A549 (cell line): ENCODE data around the gene SLC25A47. TPM values are rescaled to one million over a fixed set of nuclear protein-coding genes. Genes with fewer than 3 reads are reported as not detected.

Experiments used
- ATAC-seq, 2 experiments: fragments of 200-7000 bp in 1 of 2; fragments of >200 bp in 1 of 2; cut with Nextera tagmentation in 1 of 2; cut with Tn5 transposase in 1 of 2; 3 replicates each; pipeline versions ENCODE4 v1.8.0 to v1.9.1; 2018 to 2020; ENCODE audit warnings: mild to moderate bottlenecking in 1 of 2, moderate library complexity in 1 of 2
- CTCF ChIA-PET: fragments of 300-600 bp; sonication (Branson Sonifier 250); formaldehyde crosslinking; extraction: SDS; loops from one replicate; lab custom pipeline; 2021; ENCODE audit warnings: antibody characterized with exemption, inconsistent platforms; lab: Yijun Ruan, JAX
- POLR2A ChIA-PET: fragments of 350-600 bp; formaldehyde crosslinking; extraction: SDS; loops from one replicate; lab custom pipeline; 2021; ENCODE audit warnings: antibody characterized with exemption, inconsistent platforms; lab: Yijun Ruan, JAX
- DNase-seq, 2 experiments: peaks; one replicate each; pipeline versions ENCODE4 v3.0.0 to v3.0.0-alpha.2; 2011 to 2016; ENCODE audit warnings: low read depth in 1 of 2, low spot score in 1 of 2
- FAIRE-seq: peaks from 2 replicates; lab custom pipeline; 2011; peaks lifted over from hg19 to GRCh38; lab: Jason Lieb, UNC
- H3K27ac ChIP-seq, 2 experiments: fragments of >200 bp; sonication (Bioruptor Twin); formaldehyde crosslinking; 3 replicates each; pipeline ENCODE4 v1.5.1; 2016 to 2017
- H3K4me1 ChIP-seq: fragments of >200 bp; sonication (Bioruptor Twin); formaldehyde crosslinking; 3 replicates; pipeline ENCODE4 v1.6.1; 2016
- H3K4me2 ChIP-seq: fragments of >200 bp; sonication (Bioruptor Twin); formaldehyde crosslinking; 3 replicates; pipeline ENCODE4 v1.6.1; 2016
- H3K4me3 ChIP-seq: fragments of >200 bp; sonication (Bioruptor Twin); formaldehyde crosslinking; 3 replicates; pipeline ENCODE4 v1.5.1; 2016
- H3K9me3 ChIP-seq: fragments of >200 bp; sonication (Bioruptor Twin); formaldehyde crosslinking; 3 replicates; pipeline ENCODE4 v1.6.1; 2016
- BHLHE40 ChIP-seq: IDR thresholded peaks from 2 replicates; pipeline ENCODE4 v1.6.1; 2012; ENCODE audit warnings: low read depth, low read length, inconsistent platforms
- CBX2 ChIP-seq: fragments of 200-600 bp; sonication (generic); IDR thresholded peaks from 2 replicates; pipeline ENCODE4 v1.6.1; 2016; ENCODE audit warnings: low read depth, mild to moderate bottlenecking, borderline replicate concordance
- CBX8 ChIP-seq: fragments of 200-600 bp; sonication (generic); IDR thresholded peaks from 2 replicates; pipeline ENCODE4 v1.6.1; 2016
- CEBPB ChIP-seq, 2 experiments: fragments of >200 bp in 1 of 2; sonication (Bioruptor Twin) in 1 of 2; formaldehyde crosslinking in 1 of 2; IDR thresholded peaks; 2 replicates each; pipeline ENCODE4 v1.6.1; 2012 to 2016
- E2F6 ChIP-seq: IDR thresholded peaks from 2 replicates; pipeline ENCODE4 v1.6.1; 2012; ENCODE audit warnings: low read depth, borderline replicate concordance
- EHMT2 ChIP-seq: fragments of 200-600 bp; sonication (generic); IDR thresholded peaks from 2 replicates; pipeline ENCODE4 v1.6.1; 2016; ENCODE audit warnings: antibody characterized with exemption, low read depth, mild to moderate bottlenecking, moderate library complexity
- ELK1 ChIP-seq: fragments of 150-350 bp; IDR thresholded peaks from 2 replicates; pipeline ENCODE4 v1.6.1; 2014; ENCODE audit warnings: low read depth, mild to moderate bottlenecking, low read length
- FOSB ChIP-seq: fragments of 250-450 bp; sonication (Bioruptor Pico); IDR thresholded peaks from 2 replicates; pipeline ENCODE4 v1.5.0; 2020; ENCODE audit warnings: mild to moderate bottlenecking, moderate library complexity
- FOSL2 ChIP-seq, 2 experiments: fragments of 450-650 bp in 1 of 2; fragments of >200 bp in 1 of 2; sonication (Bioruptor Twin) in 1 of 2; formaldehyde crosslinking; IDR thresholded peaks; 2 replicates each; pipeline versions ENCODE4 v1.5.0 to v1.6.1; 2016 to 2020; ENCODE audit warnings: mild to moderate bottlenecking in 1 of 2, moderate library complexity in 1 of 2
- FOXS1 ChIP-seq: fragments of 250-450 bp; sonication (Bioruptor Pico); IDR thresholded peaks from 2 replicates; pipeline ENCODE4 v1.5.0; 2020; ENCODE audit warnings: mild to moderate bottlenecking, moderate library complexity
- HDAC2 ChIP-seq: fragments of 200-600 bp; sonication (generic); IDR thresholded peaks from 2 replicates; pipeline ENCODE4 v1.6.1; 2016
- HEYL ChIP-seq: fragments of 250-450 bp; sonication (Bioruptor Pico); IDR thresholded peaks from 2 replicates; pipeline ENCODE4 v1.8.0; 2021; ENCODE audit warnings: mild to moderate bottlenecking, moderate library complexity
- KDM5A ChIP-seq: fragments of 200-600 bp; sonication (generic); IDR thresholded peaks from 2 replicates; pipeline ENCODE4 v1.6.1; 2016; ENCODE audit warnings: antibody characterized with exemption, mild to moderate bottlenecking
- MAFK ChIP-seq: fragments of 450-650 bp; IDR thresholded peaks from 2 replicates; pipeline ENCODE4 v1.6.1; 2014; ENCODE audit not compliant: partially characterized antibody
- MAX ChIP-seq: IDR thresholded peaks from 2 replicates; pipeline ENCODE4 v1.6.1; 2012
- MAZ ChIP-seq: fragments of 150-350 bp; IDR thresholded peaks from 2 replicates; pipeline ENCODE4 v1.6.1; 2014; ENCODE audit warnings: antibody characterized with exemption, low read depth, low read length, borderline replicate concordance
- NFE2L2 ChIP-seq: fragments of 150-350 bp; conservative IDR thresholded peaks from 2 replicates; pipeline ENCODE4 v1.6.1; 2014; ENCODE audit warnings: low read length
- NPAS2 ChIP-seq: fragments of 250-450 bp; sonication (Bioruptor Pico); IDR thresholded peaks from 2 replicates; pipeline ENCODE4 v1.8.0; 2022; ENCODE audit warnings: mild to moderate bottlenecking, moderate library complexity, borderline replicate concordance
- POLR2A ChIP-seq: IDR thresholded peaks from 2 replicates; pipeline ENCODE4 v1.6.1; 2012; ENCODE audit warnings: mild to moderate bottlenecking, low read length
- POLR2AphosphoS2 ChIP-seq: conservative IDR thresholded peaks from 2 replicates; pipeline ENCODE4 v1.6.1; 2012; ENCODE audit warnings: low read length, improper control_type of control experiment, inconsistent platforms
- RAD21 ChIP-seq, 2 experiments: fragments of >200 bp in 1 of 2; sonication (Bioruptor Twin) in 1 of 2; formaldehyde crosslinking in 1 of 2; IDR thresholded peaks in 1 of 2; conservative IDR thresholded peaks in 1 of 2; 2 replicates in 1 of 2; 3 replicates in 1 of 2; pipeline ENCODE4 v1.6.1; 2012 to 2018; ENCODE audit warnings: inconsistent platforms in 1 of 2
- SMC3 ChIP-seq: fragments of >200 bp; sonication (Bioruptor Twin); formaldehyde crosslinking; IDR thresholded peaks from 3 replicates; pipeline ENCODE4 v1.6.1; 2018; ENCODE audit warnings: inconsistent platforms
- SREBF2 ChIP-seq: fragments of 450-650 bp; IDR thresholded peaks from 2 replicates; pipeline ENCODE4 v1.6.1; 2014; ENCODE audit warnings: mild to moderate bottlenecking, moderate library complexity
- TFCP2L1 ChIP-seq: fragments of 250-450 bp; sonication (Bioruptor Pico); IDR thresholded peaks from 2 replicates; pipeline ENCODE4 v1.5.0; 2021; ENCODE audit warnings: mild to moderate bottlenecking
- USF2 ChIP-seq: fragments of 450-650 bp; IDR thresholded peaks from 2 replicates; pipeline ENCODE4 v1.6.1; 2014; ENCODE audit warnings: antibody characterized with exemption
- ZC3H11A ChIP-seq: fragments of 450-650 bp; IDR thresholded peaks from 2 replicates; pipeline ENCODE4 v1.6.1; 2014; ENCODE audit warnings: antibody characterized with exemption, mild to moderate bottlenecking
- ZFP36 ChIP-seq: fragments of 450-650 bp; IDR thresholded peaks from 2 replicates; pipeline ENCODE4 v1.6.1; 2014; ENCODE audit warnings: borderline replicate concordance; ENCODE audit not compliant: partially characterized antibody
- ZNF302 ChIP-seq: fragments of 250-450 bp; sonication (Bioruptor Pico); IDR thresholded peaks from 2 replicates; pipeline ENCODE4 v1.9.0; 2021; ENCODE audit warnings: inconsistent platforms, mild to moderate bottlenecking, moderate library complexity
- WGBS: methylation state at CpG from one replicate; pipeline ENCODE4 v1.1.6; 2017; ENCODE audit errors: missing lambda C conversion rate; 5-methylcytosine and 5-hydroxymethylcytosine counted together
- polyA plus RNA-seq, 4 experiments: library from polyadenylated mRNA; depleted of rRNA in 3 of 4; stranded (reverse); fragments of >200 nt; fragmentation: RNase III in 1 of 4; extraction: RNeasy Plus Mini Kit Qiagen cat#74134 plus additional on column Dnase treatment in 1 of 4; gene quantifications; 2 replicates in 3 of 4; 3 replicates in 1 of 4; pipeline ENCODE4 v1.2.3, GENCODE V29; 2011 to 2017

The SLC25A47 gene
- polyA plus RNA-seq, 2 of the 4 experiments (the other 2 are of a cell fraction), result not detected

GRCh38 chr14:100325231-100325632 lies 2.1 kb downstream of the SLC25A47 start (continued):
- TF ChIP-seq POLR2AphosphoS2 (no peak), ELK1 (no peak), ZFP36 (no peak)

GRCh38 chr14:100325958-100326357 lies 2.8 kb downstream of the SLC25A47 start:
- CTCF ChIA-PET, result no interaction called here

GRCh38 chr14:100327128-100327527 lies 4.0 kb downstream of the SLC25A47 start:
- H3K27ac ChIP-seq, result no peak overlapping the region
- ChIA-PET POLR2A (no interaction called here), CTCF (interaction anchor here (1.6 kb wide), 1 partner anchor 13 kb away, joined by 5 read pairs; no protein-coding TSS in a partner anchor)
- ATAC-seq (no peak), DNase-seq (no peak), FAIRE-seq (no peak)
- no peaks in the 10 kb centered on the region for H3K9me3 ChIP-seq
- no peaks in the 10 kb centered on the region for H3K4me1 ChIP-seq
- no peak overlapping the region for H3K4me2 ChIP-seq
- no peak overlapping the region for H3K4me3 ChIP-seq
- WGBS, result 83% methylated on average over 24 of the region's 24 CpGs
- no peak for TF ChIP-seq E2F6
- no peak for TF ChIP-seq ZC3H11A
- TF ChIP-seq RAD21 (conservative IDR thresholded peaks at IDR 0.05 in 1 of 2, IDR thresholded peaks at IDR 0.05 in 1 of 2), result no peak
- TF ChIP-seq EHMT2, result no peak
- TF ChIP-seq MAZ, result no peak
- TF ChIP-seq NPAS2 (CRISPR knock-in tag), result no peak
- TF ChIP-seq KDM5A, result no peak
- no peak for TF ChIP-seq POLR2A
- no peak for TF ChIP-seq HEYL
- no peak for TF ChIP-seq ZNF302
- no peak for TF ChIP-seq TFCP2L1 (CRISPR knock-in tag)
- TF ChIP-seq FOSL2 (IDR thresholded peaks at IDR 0.05), result no peak
- TF ChIP-seq FOSL2 (CRISPR knock-in tag; IDR thresholded peaks at IDR 0.05), result no peak
- TF ChIP-seq SMC3, result no peak
- no peak for TF ChIP-seq USF2
- TF ChIP-seq HDAC2, result no peak
- TF ChIP-seq FOXS1 (CRISPR knock-in tag), result no peak
- TF ChIP-seq MAX, result no peak
- no peak for TF ChIP-seq MAFK

More at GRCh38 chr14:100325958-100326357, 2.8 kb downstream of the SLC25A47 start:
- H3K4me2 ChIP-seq, result no peak overlapping the region
- no peaks in the 10 kb centered on the region for H3K4me1 ChIP-seq
- DNase-seq (no peak), ATAC-seq (no peak), FAIRE-seq (no peak)
- POLR2A ChIA-PET, result no interaction called here
- no peak overlapping the region for H3K4me3 ChIP-seq
- TF ChIP-seq USF2 (no peak), BHLHE40 (no peak), ZNF302 (no peak), RAD21 (conservative IDR thresholded peaks at IDR 0.05 in 1 of 2, IDR thresholded peaks at IDR 0.05 in 1 of 2) (no peak), MAZ (no peak), POLR2AphosphoS2 (no peak), CBX8 (no peak), EHMT2 (no peak), NFE2L2 (no peak), E2F6 (no peak), CBX2 (no peak), FOSB (no peak), SREBF2 (no peak), CEBPB (IDR thresholded peaks at IDR 0.05) (no peak), FOSL2 (IDR thresholded peaks at IDR 0.05) (no peak), FOSL2 (CRISPR knock-in tag; IDR thresholded peaks at IDR 0.05) (no peak)
- 49% methylated on average over 4 of the region's 13 CpGs for WGBS
- no peak overlapping the region for H3K27ac ChIP-seq
- no peaks in the 10 kb centered on the region for H3K9me3 ChIP-seq
